GM12878 (cell line): Measurements from ENCODE around the gene GPC3. TPM values are rescaled to one million over a fixed set of nuclear protein-coding genes. Genes with fewer than 3 reads are reported as not detected.

ENCODE experiments used
- ATAC-seq: fragments of 200-7000 bp; cut with Tn5 transposase; 3 replicates; pipeline ENCODE4 v1.9.1; 2020; ENCODE audit warnings: mild to moderate bottlenecking, moderate library complexity
- BruUV-seq: library from RNA; stranded (reverse); fragments of 400-500 nt; replicated peaks from 2 replicates; lab custom pipeline; 2021; lab: Mats Ljungman, UMichigan
- CTCF ChIA-PET: fragments of 300-600 bp; sonication (Branson Sonifier 250); formaldehyde crosslinking; extraction: SDS; loops from one replicate; lab custom pipeline; 2021; ENCODE audit warnings: inconsistent platforms; lab: Yijun Ruan, JAX
- POLR2A ChIA-PET: fragments of 350-600 bp; formaldehyde crosslinking; extraction: SDS; loops from one replicate; lab custom pipeline; 2021; ENCODE audit warnings: inconsistent platforms; lab: Charles Lee
- RAD21 ChIA-PET: fragments of 300-600 bp; sonication (Branson Sonifier 250); formaldehyde crosslinking; loops from one replicate; lab custom pipeline; 2023; ENCODE audit warnings: antibody characterized with exemption; ENCODE audit not compliant: unreplicated experiment; lab: Charles Lee
- SMC1A ChIA-PET: fragments of 300-600 bp; sonication (Branson Sonifier 250); formaldehyde crosslinking; loops from one replicate; lab custom pipeline; 2023; ENCODE audit not compliant: unreplicated experiment, uncharacterized antibody; lab: Charles Lee
- DNase-seq: peaks from one replicate; pipeline ENCODE4 v3.0.0-alpha.2; 2011; ENCODE audit warnings: low read depth, low spot score
- FAIRE-seq: peaks from 3 replicates; lab custom pipeline; 2011; peaks lifted over from hg19 to GRCh38; lab: Jason Lieb, UNC
- H2AFZ ChIP-seq: 2 replicates; pipeline ENCODE4 v1.6.0; 2011; ENCODE audit warnings: low read depth, low read length, control low read depth; ENCODE audit not compliant: control insufficient read depth
- H3K27ac ChIP-seq: 2 replicates; pipeline ENCODE4 v1.5.1; 2011; ENCODE audit warnings: control low read depth; ENCODE audit not compliant: control insufficient read depth, insufficient read depth
- H3K27me3 ChIP-seq, 2 experiments: replicated peaks in 1 of 2; 2 replicates each; pipeline versions ENCODE4 v1.6.0 to v1.6.1; 2011; ENCODE audit warnings: low read length in 1 of 2; ENCODE audit not compliant: control insufficient read depth in 2 of 2, insufficient read depth in 2 of 2
- H3K36me3 ChIP-seq, 2 experiments: 2 replicates each; pipeline ENCODE4 v1.5.1; 2011; ENCODE audit warnings: low read length in 1 of 2; ENCODE audit not compliant: control insufficient read depth in 2 of 2, insufficient read depth in 2 of 2
- H3K4me1 ChIP-seq: 2 replicates; pipeline ENCODE4 v1.6.1; 2011; ENCODE audit warnings: mild to moderate bottlenecking, low read length, moderate library complexity, mixed read lengths; ENCODE audit not compliant: control insufficient read depth, insufficient read depth
- H3K4me2 ChIP-seq: 2 replicates; pipeline ENCODE4 v1.6.0; 2011; ENCODE audit warnings: control low read depth; ENCODE audit not compliant: control insufficient read depth, insufficient read depth
- H3K4me3 ChIP-seq: fragments of 200-600 bp; sonication (generic); 2 replicates; pipeline ENCODE4 v1.5.1; 2016
- H3K79me2 ChIP-seq: 2 replicates; pipeline ENCODE4 v1.6.0; 2011; ENCODE audit warnings: low read length; ENCODE audit not compliant: control insufficient read depth, insufficient read depth
- H3K9ac ChIP-seq: 2 replicates; pipeline ENCODE4 v1.8.0; 2011; ENCODE audit warnings: low read length, control low read depth, mixed read lengths; ENCODE audit not compliant: control insufficient read depth, insufficient read depth
- H3K9me3 ChIP-seq: replicated peaks from 3 replicates; pipeline ENCODE4 v1.5.1; 2011; ENCODE audit warnings: mild to moderate bottlenecking, low read length; ENCODE audit not compliant: control insufficient read depth, insufficient read depth
- H4K20me1 ChIP-seq: 2 replicates; pipeline ENCODE4 v1.6.0; 2011; ENCODE audit not compliant: control insufficient read depth, insufficient read depth
- BCL11A ChIP-seq: IDR thresholded peaks from 2 replicates; pipeline ENCODE4 v1.6.1; 2011; ENCODE audit warnings: low read depth, low read length
- CBFB ChIP-seq: IDR thresholded peaks from 2 replicates; pipeline ENCODE4 v1.6.1; 2016; ENCODE audit warnings: antibody characterized with exemption, low read depth
- ETV6 ChIP-seq, 2 experiments: fragments of 450-650 bp in 1 of 2; IDR thresholded peaks in 1 of 2; conservative IDR thresholded peaks in 1 of 2; 2 replicates each; pipeline ENCODE4 v1.6.1; 2014; ENCODE audit warnings: antibody characterized with exemption in 1 of 2, borderline replicate concordance in 1 of 2, low read depth in 1 of 2, mild to moderate bottlenecking in 1 of 2, moderate library complexity in 1 of 2
- HSF1 ChIP-seq: fragments of 150-350 bp; IDR thresholded peaks from 2 replicates; pipeline ENCODE4 v1.6.1; 2014; ENCODE audit warnings: mild to moderate bottlenecking, low read depth, low read length
- IKZF2 ChIP-seq, 2 experiments: fragments of 450-650 bp; IDR thresholded peaks; 2 replicates each; pipeline ENCODE4 v1.6.1; 2017; ENCODE audit warnings: mild to moderate bottlenecking in 2 of 2, moderate library complexity in 2 of 2
- KAT2A ChIP-seq: conservative IDR thresholded peaks from 2 replicates; pipeline ENCODE4 v1.6.1; 2011; ENCODE audit warnings: low read depth, low read length; ENCODE audit not compliant: control insufficient read depth
- MXI1 ChIP-seq: fragments of 150-350 bp; IDR thresholded peaks from 2 replicates; pipeline ENCODE4 v1.6.1; 2011; ENCODE audit warnings: low read depth, mild to moderate bottlenecking, inconsistent platforms, low read length, improper control_type of control experiment
- MYB ChIP-seq: fragments of 150-350 bp; IDR thresholded peaks from 2 replicates; pipeline ENCODE4 v1.6.1; 2014; ENCODE audit warnings: mild to moderate bottlenecking, low read depth, low read length, borderline replicate concordance
- POLR2A ChIP-seq: IDR thresholded peaks from 2 replicates; pipeline ENCODE4 v1.6.1; 2011; ENCODE audit warnings: low read depth, mild to moderate bottlenecking, low read length
- POLR2AphosphoS5 ChIP-seq: IDR thresholded peaks from 2 replicates; pipeline ENCODE4 v1.6.1; 2011; ENCODE audit warnings: mild to moderate bottlenecking, low read length, inconsistent platforms
- RAD51 ChIP-seq: fragments of 450-650 bp; IDR thresholded peaks from 2 replicates; pipeline ENCODE4 v1.6.1; 2016; ENCODE audit warnings: moderate library complexity, mild to moderate bottlenecking, inconsistent platforms
- RELA ChIP-seq: fragments of 450-650 bp; IDR thresholded peaks from 2 replicates; pipeline ENCODE4 v1.8.0; 2014; ENCODE audit warnings: borderline replicate concordance; ENCODE audit not compliant: partially characterized antibody
- SREBF2 ChIP-seq: IDR thresholded peaks from 2 replicates; pipeline ENCODE4 v1.6.1; 2012; ENCODE audit warnings: mild to moderate bottlenecking, low read length
- YBX1 ChIP-seq: fragments of 450-650 bp; IDR thresholded peaks from 2 replicates; pipeline ENCODE4 v1.6.1; 2016; ENCODE audit warnings: antibody characterized with exemption
- ZNF217 ChIP-seq: fragments of 450-650 bp; IDR thresholded peaks from 2 replicates; pipeline ENCODE4 v1.6.1; 2017; ENCODE audit warnings: antibody characterized with exemption, mild to moderate bottlenecking
- WGBS: methylation state at CpG from one replicate; pipeline ENCODE4 v1.1.6; 2016; ENCODE audit warnings: low lambda C conversion rate; ENCODE audit not compliant: insufficient replicate concordance, insufficient coverage; ENCODE audit errors: missing lambda C conversion rate; 5-methylcytosine and 5-hydroxymethylcytosine counted together
- in situ Hi-C: fragments of 300-500 bp; cut with MboI; formaldehyde crosslinking; loops from 9 replicates; pipeline ENCODE4 v1.14.3; 2018; ENCODE audit warnings: mixed read lengths
- intact Hi-C: fragments of 100-400 bp; cut with micrococcal nuclease; formaldehyde crosslinking; loops from one replicate; pipeline ENCODE4 v1.14.2; 2022; ENCODE audit not compliant: unreplicated experiment
- polyA plus RNA-seq, 11 experiments: library from polyadenylated mRNA; depleted of rRNA in 4 of 11; unstranded in 6 of 11; stranded (reverse) in 5 of 11; fragments of >200 nt; fragmentation: Nextera tagmentation in 4 of 11; fragmentation: Illumina TruSeq in 1 of 11; extraction: Ambion mirVana in 4 of 11; extraction: Trizol in 1 of 11; gene quantifications; 1 replicate in 1 of 11; 2 replicates in 10 of 11; pipeline versions ENCODE4 v1.2.1 to v1.2.3, GENCODE V29; 2011 to 2016; ENCODE audit warnings: inconsistent platforms in 2 of 11, missing spikeins in 2 of 11, low read depth in 1 of 11
- total RNA-seq, 4 experiments: library from RNA; depleted of rRNA in 3 of 4; stranded (reverse); fragments of >200 nt in 3 of 4; fragmentation: Illumina TruSeq in 1 of 4; extraction: Trizol in 1 of 4; gene quantifications; 2 replicates each; pipeline versions ENCODE4 v1.2.1 to v1.2.3, GENCODE V29; 2013 to 2021

The GPC3 gene
- total and polyA plus RNA-seq, 10 of the 15 experiments (the other 5 are each of a cell fraction or from before 2014, with no cell fraction given): 0.09 to 0.82 TPM; not detected in 8

DNA sequence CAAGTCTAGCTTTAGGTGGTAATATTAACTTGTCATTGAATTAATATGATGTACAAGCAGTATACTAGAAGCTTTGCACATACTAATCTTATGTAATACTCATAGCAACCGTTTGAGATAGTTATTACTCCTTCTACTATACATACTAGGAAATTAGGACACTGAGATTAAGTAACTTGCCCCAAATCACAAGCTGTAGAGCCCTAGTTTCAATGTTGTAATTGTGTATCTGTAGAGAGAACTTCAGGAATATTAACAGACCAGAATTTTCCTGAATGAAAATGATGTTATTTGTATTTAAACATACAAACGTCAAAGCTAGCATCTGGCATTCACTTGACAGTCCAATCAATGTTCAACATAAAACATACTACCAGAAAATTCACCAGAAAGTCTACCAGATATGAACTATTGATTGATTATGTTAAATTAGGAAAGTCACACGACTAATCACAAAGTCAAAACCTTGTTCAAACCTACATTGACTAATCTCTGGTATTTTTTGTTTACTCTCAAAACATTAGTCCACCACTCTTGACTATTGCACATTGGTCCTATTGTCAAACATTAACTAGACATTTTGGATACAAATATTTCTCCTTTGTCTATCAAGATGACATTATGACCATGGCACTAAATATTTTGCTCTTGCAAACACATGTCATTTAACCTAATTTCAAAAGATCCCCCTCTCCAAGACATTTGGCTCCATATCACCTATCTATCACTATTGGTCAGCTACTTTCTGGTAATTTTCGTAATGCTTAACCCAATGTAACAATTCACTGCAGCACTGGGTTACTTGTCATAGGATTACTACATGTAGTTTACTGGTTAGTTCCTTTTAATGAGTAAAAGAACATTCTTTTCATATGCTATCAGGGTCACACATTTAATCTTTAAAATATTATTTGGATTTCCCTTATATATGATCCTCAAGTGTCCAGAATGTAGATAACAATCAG, 100.7 kb downstream of the GPC3 start:
- Histone ChIP-seq H3K4me2 (no peak overlapping the region), H2AFZ (no peak overlapping the region), H3K27ac (no peak overlapping the region), H3K9ac (no peak overlapping the region), H3K4me1 (no peaks in the 10 kb centered on the region), H3K79me2 (no peaks in the 10 kb centered on the region), H3K9me3 (no peaks in the 10 kb centered on the region), H3K4me3 (no peak overlapping the region), H3K36me3 (no peaks in the 10 kb centered on the region)
- ATAC-seq (no peak), FAIRE-seq (no peak), DNase-seq (no peak)
- intact Hi-C loops: no loop called here
- ChIA-PET SMC1A (interaction anchor here (1.3 kb wide), 1 partner anchor 35 kb away, joined by 3 read pairs; no protein-coding TSS in a partner anchor), CTCF (interaction anchor here (0.9 kb wide), 1 partner anchor 16 kb away, joined by 3 read pairs; no protein-coding TSS in a partner anchor), RAD21 (no interaction called here)
- WGBS: 1% methylated on average over 4 of the region's 4 CpGs
- TF ChIP-seq POLR2AphosphoS5 (no peak), RELA (no peak), HSF1 (no peak), KAT2A (no peak), RAD51 (no peak), BCL11A (no peak), YBX1 (no peak), SREBF2 (no peak), POLR2A (no peak), ZNF217 (no peak), IKZF2 (IDR thresholded peaks at IDR 0.05) (no peak), CBFB (no peak), MYB (no peak), ETV6 (conservative IDR thresholded peaks at IDR 0.05 in 1 of 2, IDR thresholded peaks at IDR 0.05 in 1 of 2; ENCODE audit: borderline replicate concordance in 1 of 2, low read depth in 1 of 2) (no peak), MXI1 (no peak)
- TF ChIP-seq, all 136 proteins: peak for 0
- BruUV-seq: no TSS peak
- Histone ChIP-seq H3K27me3 (no peaks in the 10 kb centered on the region), H4K20me1 (no peaks in the 10 kb centered on the region)
- POLR2A ChIA-PET: interaction anchor here (0.5 to 0.6 kb wide), 2 partner anchors 325 to 593 kb away, joined by 3 to 4 read pairs; no protein-coding TSS in a partner anchor
- in situ Hi-C loops: no loop called here
